ENCODE results near the gene SMIM32. TPM values are rescaled to one million over a fixed set of nuclear protein-coding genes. Genes with fewer than 3 reads are reported as not detected.

Gene SMIM32
- total and polyA plus RNA-seq, 9 of the 15 experiments (the other 6 are each of a cell fraction or from before 2014, with no cell fraction given), result not detected

GRCh38 chr5:136212252-136212721 lies 19.3 kb upstream of the SMIM32 start:
- intact Hi-C loops (cut with micrococcal nuclease) (loop anchor here (1.0 to 5.0 kb wide), 5 partner anchors 148 to 329 kb away; no protein-coding TSS in a partner anchor), in situ Hi-C loops (cut with MboI) (loop anchor here (5.0 kb wide), 1 partner anchor 325 kb away; no protein-coding TSS in a partner anchor)
- Histone ChIP-seq H3K9me3 (replicated peaks; ENCODE audit: control insufficient read depth, insufficient read depth, low read depth, low read length) (no peaks in the 10 kb centered on the region), H2AFZ (ENCODE audit: low read depth, low read length) (no peak overlapping the region), H3K9ac (ENCODE audit: insufficient read depth in 1 of 2, low read depth in 2 of 2, low read length in 2 of 2) (no peak overlapping the region), H3K9me1 (ENCODE audit: control insufficient read depth, insufficient read depth, low read length) (no peaks in the 10 kb centered on the region), H3K79me2 (ENCODE audit: control insufficient read depth, insufficient read depth, low read length) (no peaks in the 10 kb centered on the region), H3K4me2 (ENCODE audit: insufficient read depth, low read length) (no peak overlapping the region), H3K27me3 (ENCODE audit: control insufficient read depth in 2 of 2, insufficient read depth in 2 of 2, low read length in 2 of 2) (peaks cover 15 to 77% of the 10 kb centered on the region in 2 experiments; a peak in 4 of 5 replicates), H3K27ac (ENCODE audit: extremely low read depth, low read depth, low read length) (no peak overlapping the region), H3K4me3 (no peak overlapping the region), H3K36me3 (ENCODE audit: control insufficient read depth, insufficient read depth, low read length) (no peaks in the 10 kb centered on the region), H4K20me1 (replicated peaks; ENCODE audit: control insufficient read depth, insufficient read depth, low read length) (no peaks in the 10 kb centered on the region; the same call in 1 of the 2 replicates), H3K4me1 (replicated peaks in 1 of 2; ENCODE audit: control insufficient read depth in 2 of 2, insufficient read depth in 2 of 2, low read length in 2 of 2) (peaks cover 0 to 2% of the 10 kb centered on the region in 2 experiments; a peak in 1 of 5 replicates)
- POLR2A ChIA-PET, result no interaction called here
- BruUV-seq (replicated peaks), result no TSS peak
- 2% methylated on average over 10 of the region's 10 CpGs for WGBS (ENCODE audit: insufficient coverage, low coverage, missing lambda C conversion rate)
- ATAC-seq (peak; percentile 92), DNase-seq (ENCODE audit: extremely low read depth in 1 of 4, low spot score in 3 of 4) (peak; percentile 70 to 84 (median 80)), FAIRE-seq (peak; percentile 80)
- CTCF ChIA-PET (ENCODE audit: low intra/inter-chr PET ratio), result interaction anchor here (0.6 to 3.7 kb wide), 5 partner anchors 11 to 325 kb away, joined by 3 to 13 read pairs (median 4); no protein-coding TSS in a partner anchor
- TF ChIP-seq RBFOX2 (IDR thresholded peaks at IDR 0.05; ENCODE audit: low read depth, low read length), result no peak
- no peak for TF ChIP-seq ARNT (IDR thresholded peaks at IDR 0.05)
- 0 out of 2 replicates have a peak, but pooled peaks have one; percentile 56 for TF ChIP-seq CC2D1A (IDR thresholded peaks at IDR 0.05)
- TF ChIP-seq DEAF1 (CRISPR knock-in tag; IDR thresholded peaks at IDR 0.05), result peak; percentile 68
- TF ChIP-seq SMC3 (conservative IDR thresholded peaks at IDR 0.05; ENCODE audit: insufficient read depth, low read depth, low read length), result peak; percentile 92
- TF ChIP-seq EP300 (IDR thresholded peaks at IDR 0.05; ENCODE audit: low read length), result peak; percentile 19; the same call in 1 of the 2 replicates
- TF ChIP-seq ARID2 (IDR thresholded peaks at IDR 0.05), result peak; percentile 65; the same call in 1 of the 2 replicates
- peak; percentile 81; the same call in 1 of the 2 replicates for TF ChIP-seq STAG1 (CRISPR knock-in tag; IDR thresholded peaks at IDR 0.05; ENCODE audit: borderline replicate concordance)
- no peak for TF ChIP-seq HDGF (IDR thresholded peaks at IDR 0.05)
- TF ChIP-seq ATF7 (IDR thresholded peaks at IDR 0.05), result no peak
- TF ChIP-seq, protein P1, sequence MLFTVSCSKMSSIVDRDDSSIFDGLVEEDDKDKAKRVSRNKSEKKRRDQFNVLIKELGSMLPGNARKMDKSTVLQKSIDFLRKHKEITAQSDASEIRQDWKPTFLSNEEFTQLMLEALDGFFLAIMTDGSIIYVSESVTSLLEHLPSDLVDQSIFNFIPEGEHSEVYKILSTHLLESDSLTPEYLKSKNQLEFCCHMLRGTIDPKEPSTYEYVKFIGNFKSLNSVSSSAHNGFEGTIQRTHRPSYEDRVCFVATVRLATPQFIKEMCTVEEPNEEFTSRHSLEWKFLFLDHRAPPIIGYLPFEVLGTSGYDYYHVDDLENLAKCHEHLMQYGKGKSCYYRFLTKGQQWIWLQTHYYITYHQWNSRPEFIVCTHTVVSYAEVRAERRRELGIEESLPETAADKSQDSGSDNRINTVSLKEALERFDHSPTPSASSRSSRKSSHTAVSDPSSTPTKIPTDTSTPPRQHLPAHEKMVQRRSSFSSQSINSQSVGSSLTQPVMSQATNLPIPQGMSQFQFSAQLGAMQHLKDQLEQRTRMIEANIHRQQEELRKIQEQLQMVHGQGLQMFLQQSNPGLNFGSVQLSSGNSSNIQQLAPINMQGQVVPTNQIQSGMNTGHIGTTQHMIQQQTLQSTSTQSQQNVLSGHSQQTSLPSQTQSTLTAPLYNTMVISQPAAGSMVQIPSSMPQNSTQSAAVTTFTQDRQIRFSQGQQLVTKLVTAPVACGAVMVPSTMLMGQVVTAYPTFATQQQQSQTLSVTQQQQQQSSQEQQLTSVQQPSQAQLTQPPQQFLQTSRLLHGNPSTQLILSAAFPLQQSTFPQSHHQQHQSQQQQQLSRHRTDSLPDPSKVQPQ (CRISPR knock-in tag; IDR thresholded peaks at IDR 0.05; ENCODE audit: borderline replicate concordance), result no peak
- TF ChIP-seq, protein P2, sequence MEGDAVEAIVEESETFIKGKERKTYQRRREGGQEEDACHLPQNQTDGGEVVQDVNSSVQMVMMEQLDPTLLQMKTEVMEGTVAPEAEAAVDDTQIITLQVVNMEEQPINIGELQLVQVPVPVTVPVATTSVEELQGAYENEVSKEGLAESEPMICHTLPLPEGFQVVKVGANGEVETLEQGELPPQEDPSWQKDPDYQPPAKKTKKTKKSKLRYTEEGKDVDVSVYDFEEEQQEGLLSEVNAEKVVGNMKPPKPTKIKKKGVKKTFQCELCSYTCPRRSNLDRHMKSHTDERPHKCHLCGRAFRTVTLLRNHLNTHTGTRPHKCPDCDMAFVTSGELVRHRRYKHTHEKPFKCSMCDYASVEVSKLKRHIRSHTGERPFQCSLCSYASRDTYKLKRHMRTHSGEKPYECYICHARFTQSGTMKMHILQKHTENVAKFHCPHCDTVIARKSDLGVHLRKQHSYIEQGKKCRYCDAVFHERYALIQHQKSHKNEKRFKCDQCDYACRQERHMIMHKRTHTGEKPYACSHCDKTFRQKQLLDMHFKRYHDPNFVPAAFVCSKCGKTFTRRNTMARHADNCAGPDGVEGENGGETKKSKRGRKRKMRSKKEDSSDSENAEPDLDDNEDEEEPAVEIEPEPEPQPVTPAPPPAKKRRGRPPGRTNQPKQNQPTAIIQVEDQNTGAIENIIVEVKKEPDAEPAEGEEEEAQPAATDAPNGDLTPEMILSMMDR (IDR thresholded peaks at IDR 0.05 in 2 of 3, conservative IDR thresholded peaks at IDR 0.05 in 1 of 3; ENCODE audit: insufficient read depth in 2 of 3, low read depth in 1 of 3, low read length in 3 of 3), result peak; percentile 80 to 91 (median 89)
- TF ChIP-seq NEUROD1 (IDR thresholded peaks at IDR 0.05; ENCODE audit: borderline replicate concordance, low read depth, low read length, partially characterized antibody), result no peak

Measured in K562 (cell line).